SK-N-MC (cell line): ENCODE measurements around the gene LRP1B.

Source experiments
- EZH2 ChIP-seq: fragments of 200-600 bp; sonication (generic); IDR thresholded peaks from one replicate; pipeline ENCODE4 v1.6.1; 2017; ENCODE audit warnings: antibody characterized with exemption
- POLR2AphosphoS5 ChIP-seq: IDR thresholded peaks from 2 replicates; pipeline ENCODE4 v1.6.1; 2012; ENCODE audit warnings: mild to moderate bottlenecking, low read depth, low read length, borderline replicate concordance

- TF ChIP-seq EZH2 (no peak), POLR2AphosphoS5 (no peak)
Measured at GRCh38 chr2:140759426-140760156, 1371.2 kb downstream of the LRP1B start.
